ENCODE measurements around the gene KLF3. TPM values are rescaled to one million over a fixed set of nuclear protein-coding genes. Genes with fewer than 3 reads are reported as not detected.

Gene KLF3
- total and polyA plus RNA-seq, 9 of the 15 experiments (the other 6 are each of a cell fraction or from before 2014, with no cell fraction given): 9.9 to 47.2 (median 18.1) TPM

- TF ChIP-seq NR2C2 (CRISPR knock-in tag; IDR thresholded peaks at IDR 0.05): no peak
- TF ChIP-seq NR2C2 (tag; IDR thresholded peaks at IDR 0.05): peak; percentile 27; the same call in 1 of the 2 replicates
- peak; percentile 33 for TF ChIP-seq HDAC3 (IDR thresholded peaks at IDR 0.05; ENCODE audit: borderline replicate concordance, partially characterized antibody)
- TF ChIP-seq MITF (IDR thresholded peaks at IDR 0.05): peak; percentile 5; the same call in 1 of the 2 replicates
- peak; percentile 34; the same call in 1 of the 2 replicates for TF ChIP-seq KLF6 (CRISPR knock-in tag; IDR thresholded peaks at IDR 0.05; ENCODE audit: borderline replicate concordance)
- TF ChIP-seq ZBTB49 (CRISPR knock-in tag; IDR thresholded peaks at IDR 0.05; ENCODE audit: borderline replicate concordance): no peak
- no peak for TF ChIP-seq CHCHD3 (CRISPR knock-in tag; IDR thresholded peaks at IDR 0.05)
- peak; percentile 65; the same call in 1 of the 2 replicates for TF ChIP-seq BHLHE40 (IDR thresholded peaks at IDR 0.05; ENCODE audit: low read length)
- no peak for TF ChIP-seq CLOCK (CRISPR knock-in tag; IDR thresholded peaks at IDR 0.05; ENCODE audit: borderline replicate concordance)
- peak; percentile 79 for TF ChIP-seq SOX6 (IDR thresholded peaks at IDR 0.05)
- peak; percentile 53 for TF ChIP-seq NCOR1 (IDR thresholded peaks at IDR 0.05)
- no peak for TF ChIP-seq ETV1 (tag; conservative IDR thresholded peaks at IDR 0.05; ENCODE audit: low read depth)
- TF ChIP-seq MYC (IDR thresholded peaks at IDR 0.05; ENCODE audit: low read depth, low read length): peak; percentile 90
- no peak for TF ChIP-seq MYC (CRISPR knock-in tag; IDR thresholded peaks at IDR 0.05; ENCODE audit: borderline replicate concordance, low read depth)
- TF ChIP-seq IFI16 (CRISPR knock-in tag; IDR thresholded peaks at IDR 0.05): no peak
- TF ChIP-seq ZNF124 (CRISPR knock-in tag; IDR thresholded peaks at IDR 0.05): no peak
- TF ChIP-seq SRF (CRISPR knock-in tag; IDR thresholded peaks at IDR 0.05): no peak
- no peak for TF ChIP-seq SFPQ (IDR thresholded peaks at IDR 0.05; ENCODE audit: low read depth, low read length)
- TF ChIP-seq NFRKB (IDR thresholded peaks at IDR 0.05; ENCODE audit: low read depth): peak; percentile 25
- TF ChIP-seq CAMTA2 (CRISPR knock-in tag; conservative IDR thresholded peaks at IDR 0.05): no peak
- no peak for TF ChIP-seq ZZZ3 (IDR thresholded peaks at IDR 0.05)
Measured at GRCh38 chr4:38621028-38621684, 42.8 kb upstream of the KLF3 start (continued).

All from K562 (cell line).